Gastrocnemius medialis (tissue), 4 donors: ENCODE measurements around the gene SLC30A2.

Experiments used
- POLR2A ChIP-seq, 2 donors: fragments of 450-650 bp; IDR thresholded peaks; one replicate each; pipeline ENCODE4 v1.6.1; 2017; ENCODE audit warnings: antibody characterized with exemption in 2 of 2, mild to moderate bottlenecking in 2 of 2, moderate library complexity in 2 of 2
- TF ChIP-seq, protein P1 (sequence below), 5 experiments: fragments of 450-650 bp in 3 of 5; fragments of 200-600 bp in 2 of 5; sonication (generic) in 2 of 5; IDR thresholded peaks in 4 of 5; conservative IDR thresholded peaks in 1 of 5; 1 replicate in 4 of 5; 2 replicates in 1 of 5; pipeline ENCODE4 v1.5.1; 2016 to 2019; ENCODE audit warnings: antibody characterized with exemption in 5 of 5, mild to moderate bottlenecking in 3 of 5, moderate library complexity in 3 of 5

DNA sequence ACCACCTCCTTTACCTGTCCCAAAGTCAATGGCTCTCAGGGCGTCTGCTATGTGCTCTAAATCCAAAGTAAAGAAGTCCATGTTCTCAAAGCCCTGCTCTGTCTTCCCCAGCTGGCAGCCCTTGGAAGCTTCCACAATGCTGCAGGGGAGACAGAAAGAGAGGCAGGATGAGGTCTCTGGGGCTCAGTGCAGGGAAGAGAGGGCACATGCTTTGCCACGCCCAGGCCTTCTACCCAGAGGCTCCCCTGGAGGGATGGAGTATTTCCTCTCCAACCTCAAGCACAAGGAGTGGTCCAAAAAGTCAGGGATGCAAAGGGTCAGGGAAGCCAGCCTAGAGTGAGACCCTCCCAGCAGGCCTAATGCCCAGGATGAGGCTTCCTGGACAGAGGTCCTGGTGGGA, 11.3 kb upstream of the SLC30A2 start:
- TF ChIP-seq, protein P1, sequence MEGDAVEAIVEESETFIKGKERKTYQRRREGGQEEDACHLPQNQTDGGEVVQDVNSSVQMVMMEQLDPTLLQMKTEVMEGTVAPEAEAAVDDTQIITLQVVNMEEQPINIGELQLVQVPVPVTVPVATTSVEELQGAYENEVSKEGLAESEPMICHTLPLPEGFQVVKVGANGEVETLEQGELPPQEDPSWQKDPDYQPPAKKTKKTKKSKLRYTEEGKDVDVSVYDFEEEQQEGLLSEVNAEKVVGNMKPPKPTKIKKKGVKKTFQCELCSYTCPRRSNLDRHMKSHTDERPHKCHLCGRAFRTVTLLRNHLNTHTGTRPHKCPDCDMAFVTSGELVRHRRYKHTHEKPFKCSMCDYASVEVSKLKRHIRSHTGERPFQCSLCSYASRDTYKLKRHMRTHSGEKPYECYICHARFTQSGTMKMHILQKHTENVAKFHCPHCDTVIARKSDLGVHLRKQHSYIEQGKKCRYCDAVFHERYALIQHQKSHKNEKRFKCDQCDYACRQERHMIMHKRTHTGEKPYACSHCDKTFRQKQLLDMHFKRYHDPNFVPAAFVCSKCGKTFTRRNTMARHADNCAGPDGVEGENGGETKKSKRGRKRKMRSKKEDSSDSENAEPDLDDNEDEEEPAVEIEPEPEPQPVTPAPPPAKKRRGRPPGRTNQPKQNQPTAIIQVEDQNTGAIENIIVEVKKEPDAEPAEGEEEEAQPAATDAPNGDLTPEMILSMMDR (IDR thresholded peaks at IDR 0.05 in 4 of 5, conservative IDR thresholded peaks at IDR 0.05 in 1 of 5), result no peak
- peak in 1 of 2 donors; percentile 10 for TF ChIP-seq POLR2A (IDR thresholded peaks at IDR 0.05)
